ENCODE data around the gene CLDN1.
"Not testable (repeated sequence)": the region's sequence is repeated elsewhere in the genome, so short reads cannot be mapped to it uniquely, and the experiment has no call there.

CLDN1 gene

DNA sequence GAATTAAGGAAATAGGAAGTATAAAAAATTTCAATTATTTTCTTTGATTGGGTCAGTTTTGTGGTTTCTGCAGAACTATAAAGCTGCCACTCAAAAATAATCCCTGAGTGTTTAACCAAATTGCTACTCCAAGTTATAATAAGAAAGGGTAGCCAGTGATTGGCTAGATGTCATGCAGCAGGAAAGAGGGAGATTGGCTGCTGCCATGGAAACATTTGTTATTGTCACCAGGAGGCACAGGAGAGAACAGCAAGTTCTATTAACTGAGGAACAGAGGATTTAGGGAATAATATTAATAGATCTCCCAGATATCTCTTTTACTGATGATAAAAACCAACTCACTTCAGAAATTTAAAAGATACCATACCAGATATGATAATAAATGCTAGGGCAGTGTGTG, 42.6 kb downstream of the CLDN1 start:
- no peak overlapping the region for H3K9ac ChIP-seq (ENCODE audit: low read depth in 1 of 2, low read length in 2 of 2)

DNA sequence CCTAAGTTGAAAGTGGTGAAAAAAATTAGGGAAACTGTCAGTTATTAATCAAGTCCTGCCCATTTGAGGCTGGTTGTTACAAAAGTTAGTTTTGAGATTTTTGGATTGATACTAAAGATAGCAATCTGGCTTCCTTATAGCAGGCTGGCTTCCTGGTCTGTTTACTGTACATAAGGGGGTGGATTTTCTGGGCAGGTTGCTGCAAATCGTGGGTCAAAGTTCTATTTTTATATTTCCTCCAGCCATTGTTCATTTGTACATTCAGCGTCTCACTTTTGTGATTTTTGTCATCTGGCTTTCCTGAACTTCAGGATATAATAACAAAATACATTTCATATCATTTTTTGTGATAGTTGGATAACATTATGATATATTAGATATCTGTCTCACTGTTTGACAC, 49.5 kb downstream of the CLDN1 start:
- Histone ChIP-seq H3K27ac (ENCODE audit: low read depth in 2 of 2, low read length in 2 of 2) (no peak overlapping the region), H3K9me3 (ENCODE audit: control insufficient read depth in 2 of 2, low read length in 2 of 2) (no peaks in the 10 kb centered on the region), H3K4me3 (ENCODE audit: low read length in 2 of 2) (no peak overlapping the region), H3K4me1 (ENCODE audit: control insufficient read depth in 2 of 2, insufficient read depth in 2 of 2, low read length in 2 of 2) (peaks cover 2 to 5% of the 10 kb centered on the region in 2 donors), H3K9ac (ENCODE audit: low read depth in 1 of 2, low read length in 2 of 2) (no peak overlapping the region), H3K27me3 (ENCODE audit: control insufficient read depth in 2 of 2, insufficient read depth in 2 of 2, low read length in 2 of 2) (no peaks in the 10 kb centered on the region), H3K36me3 (ENCODE audit: control insufficient read depth in 2 of 2, insufficient read depth in 2 of 2, low read length in 2 of 2) (no peaks in the 10 kb centered on the region)

More for the DNA sequence above, 42.6 kb downstream of the CLDN1 start:
- H3K4me1 ChIP-seq (ENCODE audit: control insufficient read depth in 2 of 2, insufficient read depth in 2 of 2, low read length in 2 of 2), result no peaks in the 10 kb centered on the region
- H3K9me3 ChIP-seq (ENCODE audit: control insufficient read depth in 2 of 2, low read length in 2 of 2), result no peaks in the 10 kb centered on the region
- no peak overlapping the region for H3K27ac ChIP-seq (ENCODE audit: low read depth in 2 of 2, low read length in 2 of 2)
- no peaks in the 10 kb centered on the region for H3K36me3 ChIP-seq (ENCODE audit: control insufficient read depth in 2 of 2, insufficient read depth in 2 of 2, low read length in 2 of 2)
- H3K27me3 ChIP-seq (ENCODE audit: control insufficient read depth in 2 of 2, insufficient read depth in 2 of 2, low read length in 2 of 2), result no peaks in the 10 kb centered on the region
- no peak overlapping the region for H3K4me3 ChIP-seq (ENCODE audit: low read length in 2 of 2)

DNA sequence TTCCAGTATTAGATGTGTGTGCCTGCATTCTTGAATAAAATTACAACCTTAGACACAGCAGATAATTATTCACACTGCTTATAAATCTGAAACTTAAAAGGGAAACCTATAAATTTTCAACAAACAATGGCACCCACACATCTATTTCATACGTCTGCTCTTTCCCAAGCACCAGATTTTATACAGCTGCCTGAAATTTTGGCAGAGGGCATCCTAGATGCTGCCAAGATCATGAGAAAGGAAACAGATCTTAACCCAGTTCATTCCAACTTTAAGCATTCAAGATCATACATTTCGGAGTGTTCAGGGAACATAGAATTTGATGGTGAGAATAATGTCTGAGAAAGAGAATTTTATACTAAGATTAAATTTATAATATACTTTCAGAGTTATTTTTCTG, 53.1 kb downstream of the CLDN1 start:
- Histone ChIP-seq H3K27ac (ENCODE audit: low read depth in 2 of 2, low read length in 2 of 2) (no peak overlapping the region), H3K36me3 (ENCODE audit: control insufficient read depth in 2 of 2, insufficient read depth in 2 of 2, low read length in 2 of 2) (no peaks in the 10 kb centered on the region), H3K4me3 (ENCODE audit: low read length in 2 of 2) (no peak overlapping the region), H3K4me1 (ENCODE audit: control insufficient read depth in 2 of 2, insufficient read depth in 2 of 2, low read length in 2 of 2) (peaks cover 2 to 10% of the 10 kb centered on the region in 2 donors), H3K27me3 (ENCODE audit: control insufficient read depth in 2 of 2, insufficient read depth in 2 of 2, low read length in 2 of 2) (no peaks in the 10 kb centered on the region), H3K9ac (ENCODE audit: low read depth in 1 of 2, low read length in 2 of 2) (no peak overlapping the region), H3K9me3 (ENCODE audit: control insufficient read depth in 2 of 2, low read length in 2 of 2) (no peaks in the 10 kb centered on the region)

DNA sequence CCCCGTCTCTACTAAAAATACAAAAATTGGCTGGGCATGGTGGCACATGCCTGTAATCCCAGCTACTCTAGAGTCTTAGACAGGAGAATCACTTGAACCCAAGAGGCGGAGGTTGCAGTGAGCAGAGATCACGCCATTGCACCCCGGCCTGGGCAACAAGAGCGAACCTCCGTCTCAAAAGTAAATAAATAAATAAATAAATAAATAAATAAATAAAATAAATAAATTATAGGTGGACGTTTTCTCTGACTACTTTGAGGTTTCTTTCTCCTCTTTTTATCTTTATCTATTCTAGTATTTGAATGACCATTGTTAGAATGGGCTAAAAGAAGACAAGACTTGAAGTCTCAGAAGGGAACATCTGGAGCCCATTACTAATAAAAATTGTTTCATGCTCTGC, 54.8 kb downstream of the CLDN1 start:
- not testable (repeated sequence) for H3K27me3 ChIP-seq (ENCODE audit: control insufficient read depth in 2 of 2, insufficient read depth in 2 of 2, low read length in 2 of 2); H3K27ac ChIP-seq (ENCODE audit: low read depth in 2 of 2, low read length in 2 of 2); H3K36me3 ChIP-seq (ENCODE audit: control insufficient read depth in 2 of 2, insufficient read depth in 2 of 2, low read length in 2 of 2); H3K4me1 ChIP-seq (ENCODE audit: control insufficient read depth in 2 of 2, insufficient read depth in 2 of 2, low read length in 2 of 2); H3K4me3 ChIP-seq (ENCODE audit: low read length in 2 of 2); H3K9me3 ChIP-seq (ENCODE audit: control insufficient read depth in 2 of 2, low read length in 2 of 2); H3K9ac ChIP-seq (ENCODE audit: low read depth in 1 of 2, low read length in 2 of 2)

DNA sequence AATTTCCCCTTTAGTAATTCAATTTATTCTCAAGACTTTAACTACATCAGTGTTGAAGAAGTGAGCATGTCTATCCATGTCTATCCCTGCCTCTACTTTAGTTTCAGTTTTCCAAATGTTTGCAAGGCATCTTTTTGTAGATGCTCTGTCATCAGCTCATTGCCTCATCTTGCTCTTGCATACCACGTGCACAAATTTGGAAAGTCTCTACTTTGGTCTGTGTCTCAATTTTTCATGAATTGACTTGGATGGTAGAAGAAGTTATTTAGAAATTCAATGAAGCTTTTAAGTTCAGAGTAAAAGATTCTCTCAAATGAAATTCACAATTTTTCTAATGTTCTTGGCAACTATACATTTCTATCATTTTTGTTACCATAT, 55.3 kb downstream of the CLDN1 start:
- H3K4me3 ChIP-seq (ENCODE audit: low read length in 2 of 2), result no peak overlapping the region
- H3K27ac ChIP-seq (ENCODE audit: low read depth in 2 of 2, low read length in 2 of 2), result no peak overlapping the region
- no peaks in the 10 kb centered on the region for H3K9me3 ChIP-seq (ENCODE audit: control insufficient read depth in 2 of 2, low read length in 2 of 2)
- H3K9ac ChIP-seq (ENCODE audit: low read depth in 1 of 2, low read length in 2 of 2), result no peak overlapping the region
- H3K27me3 ChIP-seq (ENCODE audit: control insufficient read depth in 2 of 2, insufficient read depth in 2 of 2, low read length in 2 of 2), result no peaks in the 10 kb centered on the region
- H3K36me3 ChIP-seq (ENCODE audit: control insufficient read depth in 2 of 2, insufficient read depth in 2 of 2, low read length in 2 of 2), result no peaks in the 10 kb centered on the region
- peaks cover 0 to 6% of the 10 kb centered on the region in 2 donors for H3K4me1 ChIP-seq (ENCODE audit: control insufficient read depth in 2 of 2, insufficient read depth in 2 of 2, low read length in 2 of 2)

DNA sequence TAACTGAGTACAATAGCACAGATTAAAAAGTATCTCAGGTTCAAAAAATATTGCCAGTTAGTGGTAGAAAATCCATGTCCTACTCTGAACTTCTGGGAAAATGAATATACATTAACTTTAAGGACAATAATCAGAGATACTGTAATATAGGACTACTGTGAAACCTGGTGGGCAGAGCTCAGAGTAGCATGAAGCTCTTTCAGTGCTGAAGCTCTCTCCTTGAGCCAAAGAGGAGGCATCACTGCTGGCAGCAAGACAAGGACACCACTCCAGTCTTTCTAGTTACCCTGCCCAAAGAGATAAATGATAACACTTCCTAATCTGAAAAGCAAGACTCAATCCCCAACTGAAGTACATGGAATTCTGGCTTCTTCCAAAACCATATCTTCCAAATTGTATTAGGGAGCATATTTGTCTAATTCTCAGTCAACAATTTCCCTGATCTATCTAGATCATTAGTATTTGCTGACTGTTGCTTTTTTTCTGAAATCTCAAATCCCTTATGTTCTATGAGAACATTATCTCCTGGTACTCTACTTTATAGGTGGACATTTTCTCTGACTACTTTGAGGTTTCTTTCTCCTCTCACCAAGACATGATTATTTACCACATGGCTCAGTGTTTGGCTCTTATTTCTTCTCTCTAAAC, 55.9 kb downstream of the CLDN1 start:
- no peaks in the 10 kb centered on the region for H3K27me3 ChIP-seq (ENCODE audit: control insufficient read depth in 2 of 2, insufficient read depth in 2 of 2, low read length in 2 of 2)
- H3K4me1 ChIP-seq (ENCODE audit: control insufficient read depth in 2 of 2, insufficient read depth in 2 of 2, low read length in 2 of 2), result peaks cover 0 to 6% of the 10 kb centered on the region in 2 donors
- no peak overlapping the region for H3K27ac ChIP-seq (ENCODE audit: low read depth in 2 of 2, low read length in 2 of 2)
- H3K9me3 ChIP-seq (ENCODE audit: control insufficient read depth in 2 of 2, low read length in 2 of 2), result no peaks in the 10 kb centered on the region
- no peaks in the 10 kb centered on the region for H3K36me3 ChIP-seq (ENCODE audit: control insufficient read depth in 2 of 2, insufficient read depth in 2 of 2, low read length in 2 of 2)
- H3K9ac ChIP-seq (ENCODE audit: low read depth in 1 of 2, low read length in 2 of 2), result no peak overlapping the region
- H3K4me3 ChIP-seq (ENCODE audit: low read length in 2 of 2), result no peak overlapping the region

DNA sequence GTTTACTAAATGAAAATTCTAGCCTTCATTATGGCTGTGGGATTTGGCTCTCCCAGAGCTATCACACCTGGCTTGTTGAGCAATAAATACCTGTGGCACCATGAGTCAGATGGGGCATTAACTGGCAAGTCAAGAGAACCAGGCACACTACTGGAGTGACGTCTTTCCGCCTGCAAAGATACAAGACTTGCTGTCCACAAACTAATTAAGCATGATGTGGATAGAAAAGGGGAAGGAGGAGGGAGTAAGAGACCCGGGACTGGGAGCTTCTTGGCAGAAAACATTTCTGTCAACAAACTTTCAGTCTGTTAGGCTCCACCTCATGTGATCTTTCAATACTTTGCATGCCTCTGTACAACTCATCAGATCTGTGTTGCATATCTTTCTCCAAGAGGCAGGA, 56.5 kb downstream of the CLDN1 start:
- H3K4me3 ChIP-seq (ENCODE audit: low read length in 2 of 2), result no peak overlapping the region
- no peak overlapping the region for H3K27ac ChIP-seq (ENCODE audit: low read depth in 2 of 2, low read length in 2 of 2)
- no peaks in the 10 kb centered on the region for H3K27me3 ChIP-seq (ENCODE audit: control insufficient read depth in 2 of 2, insufficient read depth in 2 of 2, low read length in 2 of 2)
- H3K9me3 ChIP-seq (ENCODE audit: control insufficient read depth in 2 of 2, low read length in 2 of 2), result no peaks in the 10 kb centered on the region
- H3K4me1 ChIP-seq (ENCODE audit: control insufficient read depth in 2 of 2, insufficient read depth in 2 of 2, low read length in 2 of 2), result peaks cover 0 to 6% of the 10 kb centered on the region in 2 donors
- no peak overlapping the region for H3K9ac ChIP-seq (ENCODE audit: low read depth in 1 of 2, low read length in 2 of 2)
- no peaks in the 10 kb centered on the region for H3K36me3 ChIP-seq (ENCODE audit: control insufficient read depth in 2 of 2, insufficient read depth in 2 of 2, low read length in 2 of 2)

DNA sequence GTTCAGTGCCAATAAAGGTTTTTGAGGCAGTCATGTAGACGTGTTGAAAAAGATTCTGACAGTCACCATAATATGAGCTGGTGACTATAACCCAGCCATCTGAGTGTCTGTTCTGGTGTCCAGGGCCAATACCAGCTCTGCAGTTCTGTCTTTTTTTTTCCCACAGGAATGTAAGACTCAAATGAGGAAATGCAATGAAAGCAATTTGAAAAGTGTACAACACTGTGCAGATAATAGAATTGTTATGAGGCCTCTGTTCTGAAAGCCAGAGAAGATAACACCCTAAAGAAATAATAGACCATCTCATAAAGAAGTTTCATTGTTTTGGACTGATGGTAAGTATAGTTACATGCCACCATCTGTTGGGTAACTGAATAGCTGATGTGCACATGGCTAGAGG, 57.1 kb downstream of the CLDN1 start:
- Histone ChIP-seq H3K9me3 (ENCODE audit: control insufficient read depth in 2 of 2, low read length in 2 of 2) (no peaks in the 10 kb centered on the region), H3K9ac (ENCODE audit: low read depth in 1 of 2, low read length in 2 of 2) (no peak overlapping the region), H3K36me3 (ENCODE audit: control insufficient read depth in 2 of 2, insufficient read depth in 2 of 2, low read length in 2 of 2) (no peaks in the 10 kb centered on the region), H3K4me3 (ENCODE audit: low read length in 2 of 2) (no peak overlapping the region), H3K27me3 (ENCODE audit: control insufficient read depth in 2 of 2, insufficient read depth in 2 of 2, low read length in 2 of 2) (no peaks in the 10 kb centered on the region), H3K27ac (ENCODE audit: low read depth in 2 of 2, low read length in 2 of 2) (no peak overlapping the region), H3K4me1 (ENCODE audit: control insufficient read depth in 2 of 2, insufficient read depth in 2 of 2, low read length in 2 of 2) (peaks cover 0 to 6% of the 10 kb centered on the region in 2 donors)

DNA sequence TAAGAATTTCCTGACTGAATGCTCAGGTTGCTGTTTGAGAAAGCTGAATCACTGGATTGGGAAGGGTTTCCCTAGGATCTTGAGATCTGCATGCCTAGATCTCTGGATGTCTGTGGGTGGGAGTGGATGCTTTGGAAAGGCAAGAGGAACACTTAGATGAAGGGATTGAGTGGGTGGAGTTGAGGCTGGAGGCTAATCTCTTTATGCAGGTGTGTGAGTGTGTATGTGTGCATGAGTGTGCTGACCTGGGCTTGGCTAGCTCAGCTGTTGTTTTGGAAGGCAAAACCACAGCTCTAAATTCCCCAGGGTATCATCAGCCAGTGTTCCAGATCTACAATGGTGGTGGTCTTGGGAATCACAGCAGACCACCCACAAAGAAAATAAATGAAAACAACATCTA, 60.5 kb downstream of the CLDN1 start:
- H3K27ac ChIP-seq (ENCODE audit: low read depth in 2 of 2, low read length in 2 of 2), result no peak overlapping the region

DNA sequence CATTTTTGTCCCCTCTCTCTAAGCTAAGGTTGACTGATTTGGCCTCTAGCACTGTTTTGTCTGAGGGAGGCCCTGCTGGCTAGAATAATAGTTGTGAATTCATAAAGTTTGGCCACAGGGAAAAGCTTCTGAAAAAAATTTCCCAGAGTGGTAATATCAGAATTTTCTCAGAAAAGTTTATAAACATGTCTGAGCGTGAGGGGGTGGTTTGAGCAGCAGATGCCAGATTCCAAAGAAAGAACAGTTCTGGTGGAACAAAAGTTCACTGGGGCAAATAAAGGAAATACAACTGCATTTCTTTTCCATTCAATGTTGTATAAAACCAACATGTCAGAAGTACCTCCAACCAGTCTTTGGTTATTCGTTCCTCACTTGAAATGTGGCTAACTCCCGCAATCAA, 61.2 kb downstream of the CLDN1 start:
- no peaks in the 10 kb centered on the region for H3K9me3 ChIP-seq (ENCODE audit: control insufficient read depth in 2 of 2, low read length in 2 of 2)
- no peaks in the 10 kb centered on the region for H3K27me3 ChIP-seq (ENCODE audit: control insufficient read depth in 2 of 2, insufficient read depth in 2 of 2, low read length in 2 of 2)
- no peak overlapping the region for H3K9ac ChIP-seq (ENCODE audit: low read depth in 1 of 2, low read length in 2 of 2)
- no peaks in the 10 kb centered on the region for H3K36me3 ChIP-seq (ENCODE audit: control insufficient read depth in 2 of 2, insufficient read depth in 2 of 2, low read length in 2 of 2)
- peaks cover 0 to 2% of the 10 kb centered on the region in 2 donors for H3K4me1 ChIP-seq (ENCODE audit: control insufficient read depth in 2 of 2, insufficient read depth in 2 of 2, low read length in 2 of 2)
- no peak overlapping the region for H3K4me3 ChIP-seq (ENCODE audit: low read length in 2 of 2)
- H3K27ac ChIP-seq (ENCODE audit: low read depth in 2 of 2, low read length in 2 of 2), result no peak overlapping the region

More for the DNA sequence above, 60.5 kb downstream of the CLDN1 start:
- H3K27me3 ChIP-seq (ENCODE audit: control insufficient read depth in 2 of 2, insufficient read depth in 2 of 2, low read length in 2 of 2), result no peaks in the 10 kb centered on the region
- no peak overlapping the region for H3K4me3 ChIP-seq (ENCODE audit: low read length in 2 of 2)
- H3K9ac ChIP-seq (ENCODE audit: low read depth in 1 of 2, low read length in 2 of 2), result no peak overlapping the region
- peaks cover 0 to 6% of the 10 kb centered on the region in 2 donors for H3K4me1 ChIP-seq (ENCODE audit: control insufficient read depth in 2 of 2, insufficient read depth in 2 of 2, low read length in 2 of 2)
- H3K9me3 ChIP-seq (ENCODE audit: control insufficient read depth in 2 of 2, low read length in 2 of 2), result no peaks in the 10 kb centered on the region
- no peaks in the 10 kb centered on the region for H3K36me3 ChIP-seq (ENCODE audit: control insufficient read depth in 2 of 2, insufficient read depth in 2 of 2, low read length in 2 of 2)

DNA sequence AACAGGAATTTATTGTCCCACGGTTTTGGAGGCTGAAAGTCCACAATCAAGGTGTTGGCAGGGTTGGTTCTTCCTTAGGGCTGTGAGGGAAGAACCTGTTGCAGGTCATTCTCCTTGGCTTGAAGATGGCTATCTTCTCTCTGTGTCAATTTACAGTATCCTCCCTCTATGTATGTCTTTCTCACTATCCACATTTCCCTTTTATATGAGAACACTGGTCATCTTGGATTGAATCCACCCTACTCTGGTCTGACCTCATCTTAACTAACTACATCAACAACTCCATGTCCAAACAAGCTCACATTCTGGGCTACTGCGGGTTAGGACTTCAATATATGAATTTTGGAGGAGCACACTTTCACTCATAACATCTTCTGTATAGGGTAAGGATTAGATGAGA, 61.9 kb downstream of the CLDN1 start:
- H3K36me3 ChIP-seq (ENCODE audit: control insufficient read depth in 2 of 2, insufficient read depth in 2 of 2, low read length in 2 of 2), result no peaks in the 10 kb centered on the region
- no peak overlapping the region for H3K4me3 ChIP-seq (ENCODE audit: low read length in 2 of 2)
- no peak overlapping the region for H3K9ac ChIP-seq (ENCODE audit: low read depth in 1 of 2, low read length in 2 of 2)
- no peaks in the 10 kb centered on the region for H3K4me1 ChIP-seq (ENCODE audit: control insufficient read depth in 2 of 2, insufficient read depth in 2 of 2, low read length in 2 of 2)
- no peaks in the 10 kb centered on the region for H3K27me3 ChIP-seq (ENCODE audit: control insufficient read depth in 2 of 2, insufficient read depth in 2 of 2, low read length in 2 of 2)
- H3K9me3 ChIP-seq (ENCODE audit: control insufficient read depth in 2 of 2, low read length in 2 of 2), result no peaks in the 10 kb centered on the region
- H3K27ac ChIP-seq (ENCODE audit: low read depth in 2 of 2, low read length in 2 of 2), result no peak overlapping the region

Measured in mucosa of rectum (tissue), 2 donors.